Measurements from ENCODE around the gene LENG8. TPM values are rescaled to one million over a fixed set of nuclear protein-coding genes. Genes with fewer than 3 reads are reported as not detected.

LENG8 gene
- total and polyA plus RNA-seq, 2 of the 8 experiments (the other 6 are each of a cell fraction or from before 2014, with no cell fraction given): 62.2 to 108 TPM

DNA sequence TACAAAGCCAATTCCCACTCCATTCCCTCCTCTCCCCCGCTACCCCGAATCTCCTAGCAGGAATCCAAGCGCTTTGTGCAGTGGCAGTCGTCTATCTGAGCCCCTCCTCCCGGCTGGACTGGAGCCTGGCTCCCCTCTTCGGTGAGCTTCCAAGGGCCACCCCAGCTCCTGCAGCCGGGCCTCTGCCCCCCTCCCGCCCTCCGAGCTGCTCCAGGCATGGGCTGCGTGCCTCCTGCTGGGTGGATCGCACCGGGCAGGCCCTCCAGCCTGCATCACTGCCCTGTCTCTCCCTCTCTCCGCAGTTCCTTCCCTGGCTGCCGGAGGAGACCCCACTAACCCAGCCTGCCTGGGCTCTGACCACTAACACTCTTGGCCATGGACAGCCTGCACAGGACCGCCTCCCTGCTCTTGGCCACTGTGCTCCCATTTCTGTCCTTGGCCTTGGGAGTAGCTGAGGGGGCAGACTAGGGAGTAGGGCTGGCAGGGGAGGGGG is 12.9 kb upstream of the LENG8 start (continued):
- TF ChIP-seq CTCF (IDR thresholded peaks at IDR 0.05; ENCODE audit: control extremely low read depth in 1 of 3, insufficient read depth in 1 of 3, low read depth in 1 of 3, low read length in 3 of 3) (no peak), JUND (IDR thresholded peaks at IDR 0.05; ENCODE audit: low read length) (no peak), HDAC6 (IDR thresholded peaks at IDR 0.05; ENCODE audit: low read depth, low read length) (no peak), CBX5 (IDR thresholded peaks at IDR 0.05; ENCODE audit: low read depth, low read length) (no peak), SP1 (IDR thresholded peaks at IDR 0.05; ENCODE audit: low read depth, low read length) (no peak), NANOG (IDR thresholded peaks at IDR 0.05; ENCODE audit: insufficient read depth, low read depth, low read length, poor library complexity, severe bottlenecking) (no peak), CHD2 (IDR thresholded peaks at IDR 0.05; ENCODE audit: low read length) (no peak), EP300 (IDR thresholded peaks at IDR 0.05; ENCODE audit: borderline replicate concordance in 1 of 2, low read depth in 2 of 2, low read length in 2 of 2) (no peak), FOSL1 (IDR thresholded peaks at IDR 0.05; ENCODE audit: insufficient read depth, low read depth, low read length) (no peak)

Data from H1 (cell line).